HG03095 (cell line): ENCODE data around the gene SSC5D.

ENCODE experiments used
- ATAC-seq: cut with Tn5 transposase; IDR thresholded peaks from one replicate; pipeline ENCODE4 v1.9.1; 2021; ENCODE audit warnings: moderate library complexity; ENCODE audit not compliant: unreplicated experiment

The SSC5D gene

GRCh38 chr19:55552620-55553019, 64.4 kb downstream of the SSC5D start:
- no peak for ATAC-seq

GRCh38 chr19:55553217-55554182, 65.3 kb downstream of the SSC5D start:
- ATAC-seq: no peak

GRCh38 chr19:55554302-55554701, 66.1 kb downstream of the SSC5D start:
- ATAC-seq: no peak

GRCh38 chr19:55554741-55555152, 66.5 kb downstream of the SSC5D start:
- ATAC-seq: no peak

- ATAC-seq: no peak
Measured at GRCh38 chr19:55559684-55560083, 71.4 kb downstream of the SSC5D start.

GRCh38 chr19:55563261-55563690, 75.0 kb downstream of the SSC5D start:
- no peak for ATAC-seq

GRCh38 chr19:55566823-55567222, 78.6 kb downstream of the SSC5D start:
- ATAC-seq: no peak

- ATAC-seq: no peak
Measured at GRCh38 chr19:55567708-55568328, 79.6 kb downstream of the SSC5D start.
